ENCODE results near the gene PEX5. TPM values are rescaled to one million over a fixed set of nuclear protein-coding genes. Genes with fewer than 3 reads are reported as not detected.

PEX5 gene
- total RNA-seq, 1 donor from 2014 or later = 31.2 TPM

DNA sequence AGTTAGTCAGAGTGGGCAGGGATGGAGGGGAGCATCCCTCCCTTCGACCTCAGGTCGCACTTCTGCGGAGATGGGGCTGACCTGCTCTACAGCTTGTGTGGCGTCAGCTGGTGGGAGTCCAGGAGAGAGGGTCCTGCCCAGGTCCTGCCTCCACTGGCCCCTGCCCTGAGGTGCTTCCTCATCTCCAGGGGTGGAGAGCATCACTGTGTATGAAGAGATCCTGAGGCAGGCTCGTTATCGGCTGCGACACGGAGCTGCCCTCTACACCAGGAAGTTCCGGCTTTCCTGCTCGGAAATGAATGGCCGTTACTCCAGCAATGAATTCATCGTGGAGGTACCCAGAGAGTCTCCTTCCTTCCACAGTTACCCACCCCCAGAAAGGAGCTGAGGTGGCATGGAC lies 39.1 kb upstream of the PEX5 start:
- Histone ChIP-seq H3K9me3 (no peaks in the 10 kb centered on the region), H3K27me3 (no peaks in the 10 kb centered on the region), H3K4me3 (no peak overlapping the region), H3K4me1 (no peaks in the 10 kb centered on the region), H3K27ac (no peak overlapping the region), H3K36me3 (peaks cover 0 to 22% of the 10 kb centered on the region in 2 donors)
- TF ChIP-seq POLR2A (IDR thresholded peaks at IDR 0.05) = no peak
- no peak for TF ChIP-seq POLR2AphosphoS5 (IDR thresholded peaks at IDR 0.05; ENCODE audit: insufficient read depth in 1 of 2, low read depth in 1 of 2)
- no peak for TF ChIP-seq CTCF (IDR thresholded peaks at IDR 0.05)
- DNase-seq (ENCODE audit: extremely low spot score in 2 of 2) = no peak
- intact Hi-C loops (cut with DNase I) = no loop called here

GRCh38 chr12:7150841-7151240 lies 38.6 kb upstream of the PEX5 start:
- H3K27ac ChIP-seq = no peak overlapping the region
- peaks cover 0 to 22% of the 10 kb centered on the region in 2 donors for H3K36me3 ChIP-seq
- no peaks in the 10 kb centered on the region for H3K9me3 ChIP-seq
- no peak for DNase-seq (ENCODE audit: extremely low spot score in 2 of 2)
- no peak overlapping the region for H3K4me3 ChIP-seq
- H3K27me3 ChIP-seq = no peaks in the 10 kb centered on the region
- TF ChIP-seq POLR2A (IDR thresholded peaks at IDR 0.05) (no peak), POLR2AphosphoS5 (IDR thresholded peaks at IDR 0.05; ENCODE audit: insufficient read depth in 1 of 2, low read depth in 1 of 2) (no peak), CTCF (IDR thresholded peaks at IDR 0.05) (no peak)
- H3K4me1 ChIP-seq = peaks cover 4% of the 10 kb centered on the region
- intact Hi-C loops (cut with DNase I) = no loop called here

GRCh38 chr12:7151532-7151931 lies 38.0 kb upstream of the PEX5 start:
- H3K36me3 ChIP-seq = peaks cover 0 to 22% of the 10 kb centered on the region in 2 donors

GRCh38 chr12:7152818-7153217 lies 36.7 kb upstream of the PEX5 start:
- Histone ChIP-seq H3K27ac (no peak overlapping the region), H3K36me3 (peaks cover 0 to 22% of the 10 kb centered on the region in 2 donors), H3K27me3 (no peaks in the 10 kb centered on the region), H3K4me1 (peaks cover 8% of the 10 kb centered on the region), H3K9me3 (no peaks in the 10 kb centered on the region), H3K4me3 (no peak overlapping the region)
- intact Hi-C loops (cut with DNase I) = no loop called here
- TF ChIP-seq CTCF (IDR thresholded peaks at IDR 0.05) (no peak), POLR2A (IDR thresholded peaks at IDR 0.05) (no peak), POLR2AphosphoS5 (IDR thresholded peaks at IDR 0.05; ENCODE audit: insufficient read depth in 1 of 2, low read depth in 1 of 2) (no peak)
- DNase-seq (ENCODE audit: extremely low spot score in 2 of 2) = no peak

More at GRCh38 chr12:7151532-7151931, 38.0 kb upstream of the PEX5 start:
- no peak for DNase-seq (ENCODE audit: extremely low spot score in 2 of 2)
- no peak overlapping the region for H3K4me3 ChIP-seq
- intact Hi-C loops (cut with DNase I) = no loop called here
- no peak overlapping the region for H3K27ac ChIP-seq
- H3K4me1 ChIP-seq = peaks cover 8% of the 10 kb centered on the region
- TF ChIP-seq CTCF (IDR thresholded peaks at IDR 0.05) (no peak), POLR2AphosphoS5 (IDR thresholded peaks at IDR 0.05; ENCODE audit: insufficient read depth in 1 of 2, low read depth in 1 of 2) (no peak), POLR2A (IDR thresholded peaks at IDR 0.05) (no peak)
- no peaks in the 10 kb centered on the region for H3K27me3 ChIP-seq
- no peaks in the 10 kb centered on the region for H3K9me3 ChIP-seq

DNA sequence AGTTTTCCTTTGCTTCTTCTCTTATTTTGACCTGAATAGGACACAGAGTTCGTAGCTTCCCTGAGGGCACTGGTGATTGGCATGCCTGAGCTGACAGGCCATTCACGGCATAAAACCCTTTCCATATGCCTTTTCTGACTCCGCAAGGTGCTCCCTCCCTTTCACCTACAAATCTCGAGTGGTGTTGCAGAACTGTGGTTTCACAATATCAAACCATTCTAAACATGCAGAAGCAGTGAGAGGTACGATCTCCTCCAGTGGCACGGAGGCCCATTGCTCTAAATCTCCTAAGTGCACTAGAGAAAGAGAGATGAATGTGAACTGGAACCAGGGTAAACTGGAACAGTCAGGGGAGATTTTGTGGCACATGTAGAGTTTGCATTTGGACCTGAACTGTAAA lies 35.4 kb upstream of the PEX5 start:
- intact Hi-C loops (cut with DNase I) = no loop called here

More for the DNA sequence above, 35.4 kb upstream of the PEX5 start:
- no peaks in the 10 kb centered on the region for H3K9me3 ChIP-seq
- no peak for DNase-seq (ENCODE audit: extremely low spot score in 2 of 2)
- H3K4me1 ChIP-seq = peaks cover 8% of the 10 kb centered on the region
- H3K36me3 ChIP-seq = peaks cover 0 to 18% of the 10 kb centered on the region in 2 donors
- no peak overlapping the region for H3K4me3 ChIP-seq
- TF ChIP-seq CTCF (IDR thresholded peaks at IDR 0.05) (no peak), POLR2AphosphoS5 (IDR thresholded peaks at IDR 0.05; ENCODE audit: insufficient read depth in 1 of 2, low read depth in 1 of 2) (no peak), POLR2A (IDR thresholded peaks at IDR 0.05) (no peak)
- no peaks in the 10 kb centered on the region for H3K27me3 ChIP-seq
- no peak overlapping the region for H3K27ac ChIP-seq

All from vagina (tissue), 2 donors.